GM21367 (cell line): ENCODE measurements around the gene CARD19.

ENCODE experiments used
- ATAC-seq: cut with Tn5 transposase; IDR thresholded peaks from one replicate; pipeline ENCODE4 v1.9.1; 2021; ENCODE audit not compliant: unreplicated experiment

The CARD19 gene

GRCh38 chr9:93086447-93087224 lies 9.4 kb upstream of the CARD19 start:
- no peak for ATAC-seq

GRCh38 chr9:93087971-93088655 lies 7.9 kb upstream of the CARD19 start:
- no peak for ATAC-seq

DNA sequence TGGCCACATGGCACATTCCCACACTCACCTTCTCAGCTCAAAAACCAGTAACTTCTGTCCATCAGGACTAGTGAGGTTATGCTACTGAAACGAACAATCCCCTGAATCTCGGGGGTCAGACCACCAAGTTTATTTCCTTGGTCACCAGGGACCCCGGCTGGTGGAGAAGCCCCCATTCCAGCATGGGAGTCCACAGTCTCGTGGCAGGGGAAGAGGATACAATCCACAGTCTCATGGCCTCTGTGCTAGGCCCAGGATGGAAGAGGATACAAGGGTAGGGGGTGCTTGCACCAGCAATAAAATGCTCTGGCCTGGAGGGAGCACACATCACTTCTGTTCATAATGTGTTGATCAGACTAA lies 7.4 kb upstream of the CARD19 start:
- ATAC-seq: no peak

GRCh38 chr9:93089024-93089423 lies 7.0 kb upstream of the CARD19 start:
- ATAC-seq: no peak

DNA sequence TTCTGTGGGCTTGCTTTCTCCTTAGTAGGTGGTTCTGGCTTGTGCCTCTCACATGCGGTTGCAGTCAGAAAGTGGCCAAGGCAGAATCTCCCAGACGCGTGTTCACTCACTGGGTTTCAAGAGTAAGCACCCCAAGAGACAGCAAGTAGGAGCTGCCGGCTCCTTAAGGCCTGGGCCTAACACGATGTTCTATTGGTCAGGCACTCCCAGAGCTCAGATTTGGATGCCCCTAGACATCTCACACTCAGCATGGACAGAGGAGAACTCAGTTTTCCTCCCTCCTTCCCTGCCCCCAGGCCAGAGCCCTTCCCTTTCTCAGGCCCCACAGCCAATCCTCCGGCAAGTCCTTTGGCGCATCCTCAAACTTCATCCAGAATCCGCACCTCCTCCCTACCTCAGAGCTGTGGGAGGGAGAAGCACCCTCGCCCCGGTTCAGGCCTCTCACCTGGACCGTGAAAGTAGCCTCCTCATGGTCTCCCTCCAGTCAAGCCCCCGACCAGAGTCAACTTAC lies 6.5 kb upstream of the CARD19 start:
- ATAC-seq: no peak

GRCh38 chr9:93090091-93090655 lies 5.8 kb upstream of the CARD19 start:
- ATAC-seq: no peak

GRCh38 chr9:93091056-93091452 lies 5.0 kb upstream of the CARD19 start:
- no peak for ATAC-seq

GRCh38 chr9:93091453-93092081 lies 4.5 kb upstream of the CARD19 start:
- no peak for ATAC-seq

DNA sequence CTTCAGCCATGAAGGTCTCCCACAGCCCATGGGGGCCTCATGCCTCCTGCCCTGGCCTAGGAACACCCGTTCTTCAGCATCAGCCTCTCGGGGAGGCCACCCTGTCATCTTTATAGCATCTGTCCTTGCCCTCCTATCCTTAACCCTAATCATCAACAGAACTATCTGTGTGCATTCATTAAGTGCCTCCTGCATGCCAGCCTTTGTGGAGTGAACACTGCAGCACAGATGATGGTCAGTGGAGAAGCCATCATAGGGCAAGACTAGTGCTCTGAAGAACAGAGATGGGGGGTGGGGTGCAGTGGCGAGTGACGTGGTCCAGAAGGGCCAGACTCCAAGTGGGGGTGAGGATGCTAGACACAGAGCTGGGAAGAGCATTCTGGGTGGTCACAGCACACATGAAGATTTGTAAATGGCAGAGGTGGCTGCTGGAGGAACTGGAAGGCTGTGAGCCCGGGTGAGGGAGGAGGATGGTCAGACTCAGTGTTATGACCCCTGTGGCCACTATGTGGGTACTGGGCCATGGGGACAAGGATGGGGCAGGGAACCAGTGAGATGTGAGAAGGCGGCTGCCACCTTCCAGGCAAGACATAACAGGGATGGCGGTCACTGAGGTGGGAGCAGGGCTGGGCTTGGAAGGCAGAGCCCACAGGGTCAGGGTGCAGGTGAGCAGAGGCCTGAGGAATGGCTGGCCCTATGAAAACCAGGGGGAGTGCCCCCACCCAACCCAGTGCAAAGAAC lies 3.6 kb upstream of the CARD19 start:
- ATAC-seq: no peak

GRCh38 chr9:93093127-93093876 lies 2.7 kb upstream of the CARD19 start:
- ATAC-seq: no peak

GRCh38 chr9:93093877-93094657 lies 1.9 kb upstream of the CARD19 start:
- ATAC-seq: no peak

DNA sequence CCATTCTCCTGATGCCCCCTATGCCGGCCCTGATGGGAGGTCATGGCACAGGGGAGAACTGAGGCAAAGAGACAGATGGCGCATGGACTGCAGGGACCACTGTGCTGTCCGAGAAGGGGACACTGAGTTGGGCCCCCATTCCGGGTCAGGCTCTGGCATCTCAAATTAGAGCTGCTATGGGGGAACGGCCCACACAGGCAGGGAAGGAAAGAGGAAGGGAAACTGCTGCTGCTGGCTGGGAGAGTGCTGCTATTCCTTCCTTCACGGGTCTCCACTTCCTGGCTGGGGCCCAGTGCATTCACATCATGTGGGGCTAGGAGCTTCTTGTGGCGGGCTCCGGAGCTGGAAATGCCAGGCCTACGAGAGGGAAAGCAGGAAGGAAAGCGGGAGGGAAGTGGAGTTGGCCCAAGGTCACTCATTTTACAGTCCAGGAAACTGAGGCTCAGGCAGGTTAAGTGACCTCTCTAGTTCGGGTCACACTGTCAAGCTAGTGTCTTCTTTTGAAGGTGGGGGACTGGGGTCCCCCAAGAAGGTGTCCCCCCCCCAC lies 1.3 kb upstream of the CARD19 start:
- ATAC-seq: no peak

GRCh38 chr9:93095205-93096130 lies 549 bp upstream of the CARD19 start:
- ATAC-seq: peak; percentile 53

DNA sequence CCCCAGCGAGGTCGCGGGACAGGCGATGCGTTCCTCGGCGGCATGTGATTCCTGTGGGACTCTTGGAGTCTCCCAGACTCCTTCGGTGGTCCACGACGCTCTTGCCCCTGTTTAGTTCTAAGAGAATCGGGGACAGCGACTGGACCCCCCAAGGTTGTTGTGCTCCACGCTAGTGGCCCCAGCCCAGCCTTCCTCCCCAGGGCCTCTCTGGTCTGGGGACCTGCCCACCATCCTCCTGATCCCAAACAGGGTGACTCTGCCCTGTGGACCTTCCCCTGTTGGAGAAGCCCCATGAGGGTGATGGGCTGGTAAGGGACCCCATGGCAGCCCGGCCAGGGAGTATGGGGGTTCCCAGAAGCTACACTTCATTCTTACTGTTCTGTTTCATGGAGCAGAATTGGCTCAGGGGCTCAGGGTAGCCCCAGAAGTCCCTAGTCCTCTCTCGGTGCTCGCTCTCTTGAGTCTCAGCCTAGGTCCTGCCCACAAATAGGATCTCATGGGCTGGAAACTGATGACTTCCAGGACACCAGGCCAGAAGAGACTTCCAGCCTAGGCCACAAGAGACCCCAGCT lies 880 bp downstream of the CARD19 start:
- no peak for ATAC-seq

DNA sequence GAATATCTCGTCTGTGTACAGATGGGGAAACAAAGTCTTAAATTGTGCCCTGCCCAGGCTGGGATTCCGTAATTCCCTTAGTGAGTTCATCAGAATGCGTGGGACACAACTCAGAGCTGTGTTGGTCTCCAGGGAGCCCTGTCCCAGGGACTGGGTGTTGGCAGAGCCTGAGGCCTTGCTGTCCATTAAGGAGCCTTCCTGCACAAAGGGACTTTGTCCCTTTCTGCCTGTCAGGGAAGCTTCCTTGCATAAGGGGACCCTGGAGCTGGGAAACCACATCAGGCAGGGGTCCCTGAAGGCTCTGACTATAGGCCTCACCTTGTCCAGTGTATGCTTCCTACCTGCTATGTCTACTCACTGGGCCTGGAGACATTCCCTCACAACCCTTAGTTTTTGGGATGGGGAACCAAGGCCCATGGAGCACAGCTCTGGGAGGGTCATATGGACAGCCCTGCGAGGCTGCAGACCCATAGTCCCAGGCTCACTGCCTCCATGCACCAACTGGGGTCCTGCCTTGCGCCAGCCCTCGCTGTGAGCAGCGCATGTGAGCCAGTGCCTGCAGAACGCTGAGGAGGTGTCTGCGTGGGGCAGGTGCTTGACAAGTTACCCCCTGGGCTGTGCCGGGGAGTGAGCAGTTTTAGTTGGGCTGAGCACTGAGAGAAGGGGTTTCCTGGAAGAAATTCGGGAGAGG lies 1.6 kb downstream of the CARD19 start:
- no peak for ATAC-seq

DNA sequence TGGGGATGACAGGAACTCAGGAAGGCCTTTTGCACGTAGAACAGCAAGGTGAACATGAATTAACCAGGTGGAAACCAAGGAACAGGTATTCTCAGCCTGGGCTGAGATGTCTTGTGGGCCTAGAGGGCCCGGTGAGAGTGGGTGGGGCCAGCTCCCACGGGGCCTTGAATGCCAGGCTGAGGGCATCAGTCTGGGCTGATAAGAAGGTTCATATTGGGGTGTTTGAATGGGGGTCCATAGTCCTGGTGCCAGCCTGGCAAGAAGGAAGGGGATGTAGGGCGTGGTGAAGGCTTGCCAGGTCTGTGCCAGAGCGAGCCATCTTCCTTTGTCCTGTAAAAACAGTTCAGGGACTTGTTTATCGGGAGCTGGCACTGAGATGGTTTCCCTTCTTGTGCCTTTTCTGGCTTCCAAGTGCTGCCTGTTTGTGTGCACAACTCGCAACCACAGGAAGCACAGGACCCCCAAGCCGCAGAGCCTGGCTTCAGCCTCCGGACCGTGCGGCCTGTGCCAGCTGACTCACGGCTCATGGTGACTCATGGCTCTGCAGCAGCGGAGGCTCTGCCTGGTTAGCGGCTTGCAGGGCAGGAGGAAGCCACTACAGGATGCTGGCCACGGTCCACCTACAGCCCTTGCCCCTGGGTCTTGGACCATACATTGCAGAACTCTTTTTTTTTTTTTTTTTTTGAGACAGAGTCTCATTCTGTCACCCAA lies 2.4 kb downstream of the CARD19 start:
- no peak for ATAC-seq
